Ovary (tissue), 3 donors: ENCODE results near the gene YWHAG.
"Not testable (repeated sequence)": the region's sequence is repeated elsewhere in the genome, so short reads cannot be mapped to it uniquely, and the experiment has no call there.

Source experiments
- CTCF ChIP-seq, 3 donors: fragments of 450-650 bp in 2 of 3; fragments of 200-600 bp in 1 of 3; IDR thresholded peaks; one replicate each; pipeline versions ENCODE4 v1.5.1 to v1.8.0; 2016 to 2022; ENCODE audit warnings: antibody characterized with exemption in 3 of 3, mild to moderate bottlenecking in 1 of 3
- POLR2A ChIP-seq: fragments of 450-650 bp; IDR thresholded peaks from one replicate; pipeline ENCODE4 v1.6.1; 2017; ENCODE audit warnings: antibody characterized with exemption, mild to moderate bottlenecking, moderate library complexity
- donor health status: DM: no; HTN: no; CAD: no.

GRCh38 chr7:76314740-76315139, 44.1 kb downstream of the YWHAG start:
- not testable (repeated sequence) for TF ChIP-seq CTCF (IDR thresholded peaks at IDR 0.05); POLR2A
